Fibroblast of mammary gland (primary cell): Measurements from ENCODE around the gene SH3D19.

ENCODE experiments used
- DNase-seq: peaks from one replicate; pipeline ENCODE4 v3.0.0-alpha.2; 2010; ENCODE audit warnings: low read depth
- H3K4me3 ChIP-seq: 2 replicates; pipeline ENCODE4 v1.5.1; 2011; ENCODE audit warnings: low read depth, mild to moderate bottlenecking, low read length, moderate library complexity; ENCODE audit not compliant: control insufficient read depth
- TF ChIP-seq, protein P1 (sequence below): conservative IDR thresholded peaks from 2 replicates; pipeline ENCODE4 v1.5.1; 2011; ENCODE audit warnings: low read depth, low read length, inconsistent platforms; ENCODE audit not compliant: control insufficient read depth, insufficient read depth

The SH3D19 gene

DNA sequence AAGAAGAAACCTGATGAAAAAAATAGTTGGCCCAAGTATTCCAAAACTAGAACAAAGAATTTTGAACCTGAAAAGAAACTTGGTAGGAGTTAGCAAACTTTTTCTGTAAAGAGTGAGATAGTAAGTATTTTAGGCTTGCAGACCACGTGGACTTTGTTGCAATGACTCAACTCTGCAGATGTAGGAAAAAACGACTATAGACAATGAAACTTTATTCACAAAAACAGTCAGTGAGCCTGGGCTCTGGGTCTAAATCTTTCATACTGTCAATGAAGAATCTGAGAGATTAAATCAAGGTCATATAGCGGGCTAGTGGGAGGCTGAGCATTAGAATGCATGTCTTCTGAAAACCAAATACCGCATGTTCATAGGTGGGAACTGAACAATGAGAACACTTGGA is 23.0 kb downstream of the SH3D19 start:
- TF ChIP-seq, protein P1, sequence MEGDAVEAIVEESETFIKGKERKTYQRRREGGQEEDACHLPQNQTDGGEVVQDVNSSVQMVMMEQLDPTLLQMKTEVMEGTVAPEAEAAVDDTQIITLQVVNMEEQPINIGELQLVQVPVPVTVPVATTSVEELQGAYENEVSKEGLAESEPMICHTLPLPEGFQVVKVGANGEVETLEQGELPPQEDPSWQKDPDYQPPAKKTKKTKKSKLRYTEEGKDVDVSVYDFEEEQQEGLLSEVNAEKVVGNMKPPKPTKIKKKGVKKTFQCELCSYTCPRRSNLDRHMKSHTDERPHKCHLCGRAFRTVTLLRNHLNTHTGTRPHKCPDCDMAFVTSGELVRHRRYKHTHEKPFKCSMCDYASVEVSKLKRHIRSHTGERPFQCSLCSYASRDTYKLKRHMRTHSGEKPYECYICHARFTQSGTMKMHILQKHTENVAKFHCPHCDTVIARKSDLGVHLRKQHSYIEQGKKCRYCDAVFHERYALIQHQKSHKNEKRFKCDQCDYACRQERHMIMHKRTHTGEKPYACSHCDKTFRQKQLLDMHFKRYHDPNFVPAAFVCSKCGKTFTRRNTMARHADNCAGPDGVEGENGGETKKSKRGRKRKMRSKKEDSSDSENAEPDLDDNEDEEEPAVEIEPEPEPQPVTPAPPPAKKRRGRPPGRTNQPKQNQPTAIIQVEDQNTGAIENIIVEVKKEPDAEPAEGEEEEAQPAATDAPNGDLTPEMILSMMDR: no peak
- no peak overlapping the region for H3K4me3 ChIP-seq
- DNase-seq: peak; percentile 33

DNA sequence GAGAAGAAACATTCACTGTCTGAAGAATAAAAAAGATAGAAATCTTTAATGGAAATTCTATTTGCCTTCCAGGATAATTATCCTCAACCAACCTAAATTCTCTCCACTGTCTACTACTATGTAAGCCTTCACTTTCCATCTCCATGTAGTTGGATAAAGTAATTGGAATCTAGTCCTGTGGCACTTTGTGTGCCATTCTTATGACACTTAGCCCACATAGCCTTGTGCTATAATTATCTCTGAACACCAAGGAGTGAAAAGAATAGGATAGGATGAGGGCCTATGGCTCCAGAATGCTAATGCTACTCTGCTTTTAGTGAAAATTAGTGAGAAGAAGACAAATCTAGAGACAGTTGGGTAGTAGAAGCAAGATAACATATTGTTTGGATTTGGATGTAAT is 28.2 kb downstream of the SH3D19 start:
- no peak overlapping the region for H3K4me3 ChIP-seq
- DNase-seq: no peak
- TF ChIP-seq, protein P1: no peak

DNA sequence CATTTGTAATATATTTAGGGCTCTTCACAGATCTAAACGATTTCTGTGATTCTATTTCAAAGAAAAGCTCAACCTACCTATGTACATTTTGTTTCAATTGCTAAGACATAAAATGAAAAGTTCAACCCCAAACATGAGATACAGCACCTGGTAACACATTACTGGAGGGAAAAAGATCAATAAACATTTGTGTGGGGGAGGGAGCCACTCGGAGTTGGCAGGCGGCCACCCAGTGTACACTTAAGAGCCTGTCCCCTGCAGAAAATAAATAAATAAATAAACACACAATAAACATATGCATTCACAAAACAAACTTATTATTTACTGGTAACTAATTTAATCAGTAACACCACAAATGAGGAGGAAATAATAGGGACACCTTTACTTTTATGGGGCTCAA is 29.2 kb downstream of the SH3D19 start:
- H3K4me3 ChIP-seq: no peak overlapping the region
- no peak for DNase-seq
- TF ChIP-seq, protein P1: no peak

DNA sequence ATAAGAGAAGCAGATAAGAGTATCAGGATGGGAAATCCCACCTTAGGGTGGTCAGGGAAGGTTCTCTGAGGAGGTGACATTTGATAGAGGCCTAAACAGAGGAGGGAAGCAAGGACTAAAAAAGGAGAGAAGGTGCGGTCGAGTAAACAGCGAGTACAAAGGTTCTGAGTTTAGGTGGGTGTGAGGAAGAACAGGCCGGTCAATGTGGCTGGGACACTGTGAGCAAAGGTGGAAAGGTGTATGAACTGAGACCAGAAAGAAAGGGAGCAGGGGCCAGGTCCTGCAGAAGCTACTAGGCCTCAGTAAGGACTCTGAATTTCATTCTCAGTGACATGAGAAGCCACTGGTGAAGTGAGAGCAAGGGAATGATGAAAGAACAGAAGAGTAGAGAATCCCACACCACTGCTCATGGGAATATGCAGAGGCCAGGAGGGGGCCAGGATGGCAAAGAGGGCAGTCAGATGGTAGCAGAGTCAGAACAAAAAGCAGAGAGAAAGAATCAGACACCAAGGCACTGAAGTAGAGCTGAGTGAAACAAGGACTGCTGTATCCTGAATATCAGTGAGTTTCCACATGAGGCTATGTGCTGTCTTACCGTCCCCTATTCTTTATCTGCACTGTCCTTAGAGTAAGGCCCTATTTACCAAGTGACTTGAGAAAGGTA is 30.4 kb downstream of the SH3D19 start:
- no peak overlapping the region for H3K4me3 ChIP-seq
- TF ChIP-seq, protein P1: no peak
- DNase-seq: no peak

DNA sequence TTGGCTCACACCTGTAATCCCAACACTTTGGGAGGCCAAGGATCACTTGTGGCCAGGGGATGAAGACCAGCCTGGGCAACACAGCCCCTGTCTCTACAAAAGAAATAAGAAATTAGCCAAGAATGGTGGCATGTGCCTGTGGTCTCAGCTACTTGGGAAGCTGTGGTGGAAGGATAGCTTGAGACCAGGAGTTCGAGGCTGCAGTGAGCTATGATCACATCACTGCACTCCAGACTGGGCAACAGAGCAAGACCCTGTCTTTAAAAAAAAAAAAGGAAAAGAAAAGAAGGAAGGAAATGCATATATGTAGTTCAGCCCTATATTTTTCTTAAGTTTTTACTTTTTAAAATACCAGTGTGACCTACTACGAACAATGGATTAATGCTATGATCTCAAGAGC is 33.4 kb downstream of the SH3D19 start:
- H3K4me3 ChIP-seq: no peak overlapping the region
- DNase-seq: no peak
- TF ChIP-seq, protein P1: no peak

DNA sequence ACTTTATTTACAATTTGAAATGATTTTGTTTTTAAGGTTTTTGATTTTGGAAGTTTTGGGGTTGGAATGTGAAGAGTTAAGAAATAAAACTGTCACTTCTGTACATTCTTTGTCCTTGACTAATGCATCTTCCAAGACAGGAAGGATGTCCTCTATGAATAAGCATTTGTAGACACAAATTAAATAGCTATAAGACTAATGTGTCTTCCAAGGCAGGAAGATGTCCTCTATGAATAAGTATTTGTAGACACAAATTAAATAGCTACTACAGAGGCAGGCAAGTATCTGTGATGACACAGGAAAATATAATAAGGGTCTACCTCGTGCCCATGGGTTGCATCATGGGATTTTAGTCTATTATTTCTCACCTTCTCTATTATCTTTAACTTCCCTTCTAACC is 33.9 kb downstream of the SH3D19 start:
- peak; percentile 22 for DNase-seq
- TF ChIP-seq, protein P1: no peak
- no peak overlapping the region for H3K4me3 ChIP-seq

DNA sequence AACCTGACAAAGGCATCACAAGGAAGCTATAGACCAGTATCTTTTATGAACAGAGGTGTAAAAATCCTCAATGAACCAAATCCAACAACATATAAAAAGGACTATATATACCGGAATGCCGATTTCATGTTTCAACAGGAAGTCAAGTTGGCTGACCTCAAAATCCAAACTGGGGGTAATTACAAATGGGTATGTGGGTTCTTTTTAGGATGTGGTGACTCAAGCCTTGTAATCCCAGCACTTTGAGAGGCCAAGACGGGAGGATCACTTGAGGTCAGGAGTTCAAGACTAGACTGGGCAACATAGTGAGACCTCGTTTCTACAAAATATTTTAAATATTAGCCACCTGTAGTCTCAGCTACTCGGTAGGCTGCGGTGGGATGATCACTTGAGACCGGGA is 38.0 kb downstream of the SH3D19 start:
- no peak for DNase-seq
- no peak overlapping the region for H3K4me3 ChIP-seq
- TF ChIP-seq, protein P1: no peak
